Bronchial epithelial cell (primary cell): ENCODE data around the gene CAPS2. TPM values are rescaled to one million over a fixed set of nuclear protein-coding genes. Genes with fewer than 3 reads are reported as not detected.

Source experiments
- DNase-seq: peaks from one replicate; pipeline ENCODE4 v3.0.0-alpha.2; 2010; ENCODE audit warnings: low read depth
- FAIRE-seq: peaks from 2 replicates; lab custom pipeline; 2011; peaks lifted over from hg19 to GRCh38; lab: Jason Lieb, UNC
- H3K27me3 ChIP-seq: 2 replicates; pipeline ENCODE4 v1.5.1; 2011; ENCODE audit warnings: low read length; ENCODE audit not compliant: control insufficient read depth, insufficient read depth
- H3K36me3 ChIP-seq: 2 replicates; pipeline ENCODE4 v1.5.1; 2011; ENCODE audit warnings: low read length; ENCODE audit not compliant: control insufficient read depth, insufficient read depth
- H3K4me3 ChIP-seq: 2 replicates; pipeline ENCODE4 v1.5.1; 2011; ENCODE audit warnings: mild to moderate bottlenecking, low read depth, low read length, control low read depth
- total RNA-seq: library from RNA; depleted of rRNA; stranded (reverse); fragments of >200 nt; gene quantifications from 2 replicates; pipeline ENCODE4 v1.2.1, GENCODE V29; 2014
- TF ChIP-seq, protein P1 (sequence below): IDR thresholded peaks from 2 replicates; pipeline ENCODE4 v1.5.1; 2011; ENCODE audit warnings: mild to moderate bottlenecking, moderate library complexity, low read length, control low read depth, inconsistent platforms; ENCODE audit not compliant: insufficient read depth, severe bottlenecking

The CAPS2 gene
- total RNA-seq, 1 donor from 2014 or later: 1.1 TPM

GRCh38 chr12:75302225-75302624 lies 27.9 kb downstream of the CAPS2 start:
- FAIRE-seq (no peak), DNase-seq (no peak)
- no peaks in the 10 kb centered on the region for H3K36me3 ChIP-seq
- no peak overlapping the region for H3K4me3 ChIP-seq
- no peaks in the 10 kb centered on the region for H3K27me3 ChIP-seq
- TF ChIP-seq, protein P1, sequence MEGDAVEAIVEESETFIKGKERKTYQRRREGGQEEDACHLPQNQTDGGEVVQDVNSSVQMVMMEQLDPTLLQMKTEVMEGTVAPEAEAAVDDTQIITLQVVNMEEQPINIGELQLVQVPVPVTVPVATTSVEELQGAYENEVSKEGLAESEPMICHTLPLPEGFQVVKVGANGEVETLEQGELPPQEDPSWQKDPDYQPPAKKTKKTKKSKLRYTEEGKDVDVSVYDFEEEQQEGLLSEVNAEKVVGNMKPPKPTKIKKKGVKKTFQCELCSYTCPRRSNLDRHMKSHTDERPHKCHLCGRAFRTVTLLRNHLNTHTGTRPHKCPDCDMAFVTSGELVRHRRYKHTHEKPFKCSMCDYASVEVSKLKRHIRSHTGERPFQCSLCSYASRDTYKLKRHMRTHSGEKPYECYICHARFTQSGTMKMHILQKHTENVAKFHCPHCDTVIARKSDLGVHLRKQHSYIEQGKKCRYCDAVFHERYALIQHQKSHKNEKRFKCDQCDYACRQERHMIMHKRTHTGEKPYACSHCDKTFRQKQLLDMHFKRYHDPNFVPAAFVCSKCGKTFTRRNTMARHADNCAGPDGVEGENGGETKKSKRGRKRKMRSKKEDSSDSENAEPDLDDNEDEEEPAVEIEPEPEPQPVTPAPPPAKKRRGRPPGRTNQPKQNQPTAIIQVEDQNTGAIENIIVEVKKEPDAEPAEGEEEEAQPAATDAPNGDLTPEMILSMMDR: no peak

- Histone ChIP-seq H3K36me3 (no peaks in the 10 kb centered on the region), H3K27me3 (no peaks in the 10 kb centered on the region), H3K4me3 (no peak overlapping the region)
- DNase-seq (no peak), FAIRE-seq (no peak)
- TF ChIP-seq, protein P1: no peak
These were observed 35.3 kb downstream of the CAPS2 start for GRCh38 chr12:75294797-75295196.

DNA sequence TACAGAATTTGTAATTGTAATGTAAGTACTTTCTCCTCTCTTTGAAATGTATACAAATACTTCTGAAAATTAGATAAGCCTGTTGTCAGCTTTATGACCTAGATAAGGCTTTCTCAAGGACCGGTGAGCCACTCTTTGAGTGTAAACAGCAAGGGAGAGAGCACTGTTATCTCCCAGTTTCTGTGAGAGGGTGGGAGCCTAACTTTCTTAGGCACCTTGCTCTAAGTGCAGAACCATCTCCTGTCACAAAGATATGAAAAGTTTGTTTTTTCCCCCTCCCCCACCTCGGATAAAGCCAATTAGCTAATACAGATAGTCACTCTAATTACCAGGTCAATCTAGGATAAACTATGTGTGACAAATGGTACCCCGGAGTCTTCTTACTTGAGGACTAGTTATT lies 35.8 kb downstream of the CAPS2 start:
- Histone ChIP-seq H3K4me3 (no peak overlapping the region), H3K36me3 (no peaks in the 10 kb centered on the region), H3K27me3 (no peaks in the 10 kb centered on the region)
- TF ChIP-seq, protein P1: no peak
- DNase-seq: no peak
- no peak for FAIRE-seq

DNA sequence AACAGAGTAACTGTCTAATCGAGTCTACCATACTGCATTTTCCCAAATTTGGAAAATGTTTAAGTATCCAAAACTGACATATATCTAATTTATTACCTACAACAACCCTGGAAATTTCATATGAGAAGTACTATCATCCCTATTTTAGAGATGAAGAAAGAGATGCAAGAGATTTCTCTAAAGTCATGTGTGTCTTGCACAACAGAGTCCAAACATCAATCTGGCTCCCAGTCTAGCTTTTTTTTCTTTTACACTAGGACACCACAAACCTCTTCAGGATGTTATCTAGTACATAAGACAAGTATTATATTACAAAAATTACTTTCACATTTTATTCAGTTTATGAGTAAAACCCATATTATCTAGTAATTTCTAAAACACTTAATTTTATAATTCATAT lies 39.1 kb downstream of the CAPS2 start:
- FAIRE-seq: no peak
- TF ChIP-seq, protein P1: no peak

DNA sequence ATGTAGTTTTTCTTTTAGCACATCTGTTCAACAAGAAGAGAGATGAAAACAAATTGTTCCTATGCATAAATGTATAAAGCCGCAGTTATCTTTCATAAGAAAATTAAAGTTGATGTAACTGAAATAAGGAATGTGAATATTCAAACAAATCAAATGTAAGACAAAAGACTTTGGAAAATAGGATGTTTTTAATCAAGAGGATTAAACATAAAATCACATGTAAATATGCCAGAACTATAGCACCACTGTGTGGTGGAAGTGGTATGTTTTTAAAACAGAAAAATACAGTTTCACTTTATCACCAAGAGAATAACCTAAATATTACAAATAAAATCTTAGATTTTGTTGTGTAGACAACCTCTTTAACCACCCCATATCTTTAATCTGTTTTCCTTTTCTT lies 40.4 kb downstream of the CAPS2 start:
- FAIRE-seq (no peak), DNase-seq (peak; percentile 37)
- no peaks in the 10 kb centered on the region for H3K36me3 ChIP-seq
- H3K27me3 ChIP-seq: no peaks in the 10 kb centered on the region
- TF ChIP-seq, protein P1: peak; percentile 4
- no peak overlapping the region for H3K4me3 ChIP-seq

More for the DNA sequence above, 39.1 kb downstream of the CAPS2 start:
- no peak for DNase-seq
- H3K4me3 ChIP-seq: no peak overlapping the region
- H3K27me3 ChIP-seq: no peaks in the 10 kb centered on the region
- no peaks in the 10 kb centered on the region for H3K36me3 ChIP-seq

DNA sequence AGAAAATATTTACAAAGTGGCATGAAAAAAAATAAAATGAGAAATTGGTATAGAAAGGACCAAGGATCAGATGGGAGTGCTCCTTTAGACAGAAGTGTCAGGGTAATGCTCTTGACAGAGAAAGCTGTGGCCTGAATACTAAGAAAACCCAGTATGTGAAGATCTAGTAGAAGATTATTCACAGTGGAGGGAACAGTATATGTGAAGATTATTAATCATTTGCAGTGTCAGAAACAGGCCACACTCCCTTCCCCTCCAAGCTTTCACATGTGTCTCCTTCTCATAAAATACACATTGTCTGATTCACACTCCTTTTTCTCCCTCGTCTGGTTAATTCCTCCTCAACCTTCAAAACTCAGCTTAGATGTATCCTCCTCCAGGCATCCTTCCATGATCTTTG lies 41.3 kb downstream of the CAPS2 start:
- no peaks in the 10 kb centered on the region for H3K36me3 ChIP-seq
- no peak overlapping the region for H3K4me3 ChIP-seq
- H3K27me3 ChIP-seq: no peaks in the 10 kb centered on the region
- FAIRE-seq (no peak), DNase-seq (no peak)
- TF ChIP-seq, protein P1: no peak
